HG03095 (cell line): Measurements from ENCODE around the gene TAF11L12.
"Not testable (repeated sequence)": the region's sequence is repeated elsewhere in the genome, so short reads cannot be mapped to it uniquely, and the experiment has no call there.

ENCODE experiments used
- ATAC-seq: cut with Tn5 transposase; IDR thresholded peaks from one replicate; pipeline ENCODE4 v1.9.1; 2021; ENCODE audit warnings: moderate library complexity; ENCODE audit not compliant: unreplicated experiment

Gene TAF11L12

GRCh38 chr5:17610092-17610491 is at the start of gene TAF11L12:
Gene TAF11L12 (plus strand): TSS chr5:17610392.
- not testable (repeated sequence) for ATAC-seq

- not testable (repeated sequence) for ATAC-seq
These were observed 24.5 kb upstream of the TAF11L12 start, which contains the start of gene TAF11L7 for GRCh38 chr5:17585658-17586057. Gene TAF11L7 (minus strand): TSS chr5:17585758.

GRCh38 chr5:17590860-17591259 is 19.3 kb upstream of the TAF11L12 start, which contains the start of gene TAF11L8:
Gene TAF11L8 (minus strand): TSS chr5:17590960.
- ATAC-seq = not testable (repeated sequence)

GRCh38 chr5:17594255-17594654 is 15.9 kb upstream of the TAF11L12 start, which contains the start of gene TAF11L9:
Gene TAF11L9 (minus strand): TSS chr5:17594394.
- ATAC-seq = not testable (repeated sequence)

- not testable (repeated sequence) for ATAC-seq
These were observed 12.5 kb upstream of the TAF11L12 start, which contains the start of gene TAF11L10 for GRCh38 chr5:17597728-17598127. Gene TAF11L10 (minus strand): TSS chr5:17597828.

- not testable (repeated sequence) for ATAC-seq
These were observed 6.3 kb upstream of the TAF11L12 start, which contains the start of gene TAF11L11 for GRCh38 chr5:17603880-17604279. Gene TAF11L11 (plus strand): TSS chr5:17604183.

- no peak for ATAC-seq
These were observed 5.2 kb upstream of the TAF11L12 start for GRCh38 chr5:17604951-17605350.

- not testable (repeated sequence) for ATAC-seq
These were observed 2.7 kb upstream of the TAF11L12 start for GRCh38 chr5:17607461-17607860.

GRCh38 chr5:17614872-17615605 is 4.8 kb downstream of the TAF11L12 start:
- ATAC-seq = no peak

- ATAC-seq = no peak
These were observed 9.2 kb downstream of the TAF11L12 start for GRCh38 chr5:17619354-17619753.

- ATAC-seq = no peak
These were observed 10.4 kb downstream of the TAF11L12 start for GRCh38 chr5:17620627-17621026.

GRCh38 chr5:17625686-17626085 is 15.5 kb downstream of the TAF11L12 start:
- ATAC-seq = no peak

- ATAC-seq = not testable (repeated sequence)
These were observed 21.6 kb downstream of the TAF11L12 start, which contains the start of gene TAF11L13 for GRCh38 chr5:17631788-17632187. Gene TAF11L13 (plus strand): TSS chr5:17632088.

- no peak for ATAC-seq
These were observed 24.0 kb downstream of the TAF11L12 start, which contains the start of gene TAF11L14 for GRCh38 chr5:17634160-17634559. Gene TAF11L14 (plus strand): TSS chr5:17634460.

GRCh38 chr5:17649232-17649631 is 39.0 kb downstream of the TAF11L12 start:
- ATAC-seq = not testable (repeated sequence)

GRCh38 chr5:17655201-17655759 is 45.1 kb downstream of the TAF11L12 start:
- not testable (repeated sequence) for ATAC-seq

GRCh38 chr5:17655921-17656320 is 45.7 kb downstream of the TAF11L12 start:
- no peak for ATAC-seq
